ENCODE results near the gene DIO2. TPM values are rescaled to one million over a fixed set of nuclear protein-coding genes. Genes with fewer than 3 reads are reported as not detected.

Gene DIO2
- total RNA-seq, result 10 to 100 TPM in 2 of 4 donors, 1 to 10 TPM in 2; 5.5 to 32.2 (median 17.9) TPM

DNA sequence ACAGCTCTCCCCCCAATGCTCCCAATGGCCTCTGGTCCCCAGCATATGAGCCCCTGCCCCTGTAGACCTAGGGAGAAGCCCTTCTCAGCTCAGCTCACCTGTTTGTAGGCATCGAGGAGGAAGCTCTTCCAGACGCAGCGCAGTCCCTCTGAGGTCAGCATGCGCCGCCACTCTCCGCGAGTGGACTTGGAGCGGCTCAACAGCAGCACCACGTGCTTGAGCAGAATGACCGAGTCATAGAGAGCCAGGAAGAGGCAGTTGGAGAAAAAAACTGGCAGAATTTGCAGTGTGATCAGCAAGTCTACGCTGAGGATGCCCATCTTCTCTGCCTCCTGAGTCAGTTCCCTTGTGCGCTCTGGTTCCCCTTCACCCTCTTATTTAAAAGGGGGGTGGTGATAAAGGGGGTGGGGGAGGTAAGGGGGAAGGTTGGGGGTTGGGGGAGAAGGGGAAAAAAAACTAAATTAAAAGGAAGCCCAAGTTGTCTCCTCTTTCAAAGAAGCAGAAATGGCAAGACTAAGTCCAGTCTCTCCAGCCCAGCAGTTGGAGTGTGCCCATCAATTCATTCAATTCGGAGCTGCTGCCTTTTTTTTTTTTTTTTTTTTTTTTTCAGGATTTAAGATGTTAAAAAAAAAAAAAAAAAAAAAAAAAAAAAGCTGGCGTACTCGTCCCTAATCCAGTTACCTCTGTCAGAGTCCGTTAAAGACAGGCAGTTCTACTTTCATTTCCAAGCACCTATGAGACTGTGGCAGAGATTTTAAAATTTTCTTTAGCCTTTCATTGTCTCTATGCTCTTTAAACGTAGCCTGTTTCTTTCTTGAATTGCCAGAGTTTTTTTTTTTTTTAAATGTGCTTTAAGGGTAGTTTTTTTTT lies at the start of gene DIO2:
Gene DIO2, minus strand, starts transcription at position 352 of the 870 bp plus-strand sequence. Its CDS starts 32 bp downstream, at position 320.
- intact Hi-C loops (cut with DNase I; ENCODE audit: low total_unique reads) (no loop called here), in situ Hi-C loops (cut with MboI; ENCODE audit: low sequenced_read_pairs in 4 of 4) (no loop called here)
- DNase-seq, result peak; percentile 12 to 55

DNA sequence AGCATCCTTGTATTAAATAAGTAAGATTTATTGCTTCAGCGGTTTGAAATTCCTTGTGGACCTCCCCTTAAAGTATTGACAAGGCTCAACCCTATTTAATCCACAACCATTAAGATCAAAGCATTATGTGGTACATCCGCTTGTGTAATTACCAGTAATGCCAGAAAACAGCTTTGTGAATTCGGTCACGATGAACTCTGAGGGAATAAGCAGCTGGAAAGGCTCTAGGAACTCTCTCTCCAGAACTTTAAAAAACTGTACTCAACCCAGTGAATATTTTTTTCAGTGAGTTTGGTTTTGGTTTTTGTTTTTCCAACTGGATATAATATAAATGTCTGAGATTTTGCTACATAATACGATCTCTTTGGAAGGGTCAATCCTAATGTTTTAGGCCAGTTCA lies 49.3 kb upstream of the DIO2 start:
- ATAC-seq (no peak), DNase-seq (no peak)
- no peaks in the 10 kb centered on the region for H3K36me3 ChIP-seq
- in situ Hi-C loops (cut with MboI; ENCODE audit: low sequenced_read_pairs in 4 of 4), result no loop called here
- H3K27ac ChIP-seq, result peak overlapping the region in 3 of 4 donors; percentile 2 to 55 (median 4)
- intact Hi-C loops (cut with DNase I; ENCODE audit: low total_unique reads), result no loop called here
- no peak for TF ChIP-seq POLR2A (IDR thresholded peaks at IDR 0.05)
- TF ChIP-seq, protein P1, sequence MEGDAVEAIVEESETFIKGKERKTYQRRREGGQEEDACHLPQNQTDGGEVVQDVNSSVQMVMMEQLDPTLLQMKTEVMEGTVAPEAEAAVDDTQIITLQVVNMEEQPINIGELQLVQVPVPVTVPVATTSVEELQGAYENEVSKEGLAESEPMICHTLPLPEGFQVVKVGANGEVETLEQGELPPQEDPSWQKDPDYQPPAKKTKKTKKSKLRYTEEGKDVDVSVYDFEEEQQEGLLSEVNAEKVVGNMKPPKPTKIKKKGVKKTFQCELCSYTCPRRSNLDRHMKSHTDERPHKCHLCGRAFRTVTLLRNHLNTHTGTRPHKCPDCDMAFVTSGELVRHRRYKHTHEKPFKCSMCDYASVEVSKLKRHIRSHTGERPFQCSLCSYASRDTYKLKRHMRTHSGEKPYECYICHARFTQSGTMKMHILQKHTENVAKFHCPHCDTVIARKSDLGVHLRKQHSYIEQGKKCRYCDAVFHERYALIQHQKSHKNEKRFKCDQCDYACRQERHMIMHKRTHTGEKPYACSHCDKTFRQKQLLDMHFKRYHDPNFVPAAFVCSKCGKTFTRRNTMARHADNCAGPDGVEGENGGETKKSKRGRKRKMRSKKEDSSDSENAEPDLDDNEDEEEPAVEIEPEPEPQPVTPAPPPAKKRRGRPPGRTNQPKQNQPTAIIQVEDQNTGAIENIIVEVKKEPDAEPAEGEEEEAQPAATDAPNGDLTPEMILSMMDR (IDR thresholded peaks at IDR 0.05 in 4 of 5, conservative IDR thresholded peaks at IDR 0.05 in 1 of 5), result no peak
- H3K9me3 ChIP-seq, result no peaks in the 10 kb centered on the region
- H3K4me3 ChIP-seq, result no peak overlapping the region
- no peaks in the 10 kb centered on the region for H3K4me1 ChIP-seq
- no peaks in the 10 kb centered on the region for H3K27me3 ChIP-seq

More for the DNA sequence above, at the start of gene DIO2:
- peak within 1 kb of the TSS in 1 of 4 donors; percentile 41 for H3K27ac ChIP-seq
- peaks cover 0 to 2% (median 0%) of the 10 kb centered on the region in 3 donors for H3K27me3 ChIP-seq
- H3K4me1 ChIP-seq, result peaks cover 2 to 9% of the 10 kb centered on the region in 2 donors
- H3K36me3 ChIP-seq, result no peaks in the 10 kb centered on the region
- ATAC-seq, result peak; percentile 43 to 58
- H3K9me3 ChIP-seq, result no peaks in the 10 kb centered on the region
- peak in 1 of 2 donors; percentile 32 for TF ChIP-seq POLR2A (IDR thresholded peaks at IDR 0.05)
- TF ChIP-seq, protein P1 (IDR thresholded peaks at IDR 0.05 in 4 of 5, conservative IDR thresholded peaks at IDR 0.05 in 1 of 5), result no peak
- peak within 1 kb of the TSS; percentile 15 to 43 (median 31) for H3K4me3 ChIP-seq

DNA sequence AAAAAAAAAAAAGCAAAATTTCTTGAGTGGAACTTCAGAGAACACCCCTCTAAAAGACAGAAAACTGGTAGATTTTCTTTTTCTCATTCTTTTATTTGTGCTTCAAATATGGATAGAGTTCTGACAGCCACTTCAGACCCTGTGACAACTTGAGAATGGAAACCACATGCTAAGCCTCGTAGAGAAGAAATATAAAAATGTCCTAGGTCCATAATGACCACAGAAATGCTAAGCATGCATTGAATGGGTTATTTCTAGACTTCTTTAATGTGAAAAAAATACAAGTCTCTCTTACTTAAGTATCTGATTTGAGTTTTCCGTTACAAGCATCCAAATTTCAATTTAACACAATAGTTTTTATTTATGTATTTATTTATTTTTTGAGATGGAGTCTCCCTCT lies 28.3 kb upstream of the DIO2 start:
- H3K4me3 ChIP-seq, result no peak overlapping the region
- in situ Hi-C loops (cut with MboI; ENCODE audit: low sequenced_read_pairs in 4 of 4), result no loop called here
- H3K9me3 ChIP-seq, result no peaks in the 10 kb centered on the region
- H3K4me1 ChIP-seq, result no peaks in the 10 kb centered on the region
- ATAC-seq, result no peak
- DNase-seq, result no peak
- H3K36me3 ChIP-seq, result no peaks in the 10 kb centered on the region
- H3K27ac ChIP-seq, result no peak overlapping the region
- no peak for TF ChIP-seq POLR2A (IDR thresholded peaks at IDR 0.05)
- TF ChIP-seq, protein P1 (IDR thresholded peaks at IDR 0.05 in 4 of 5, conservative IDR thresholded peaks at IDR 0.05 in 1 of 5), result no peak
- intact Hi-C loops (cut with DNase I; ENCODE audit: low total_unique reads), result no loop called here
- no peaks in the 10 kb centered on the region for H3K27me3 ChIP-seq

DNA sequence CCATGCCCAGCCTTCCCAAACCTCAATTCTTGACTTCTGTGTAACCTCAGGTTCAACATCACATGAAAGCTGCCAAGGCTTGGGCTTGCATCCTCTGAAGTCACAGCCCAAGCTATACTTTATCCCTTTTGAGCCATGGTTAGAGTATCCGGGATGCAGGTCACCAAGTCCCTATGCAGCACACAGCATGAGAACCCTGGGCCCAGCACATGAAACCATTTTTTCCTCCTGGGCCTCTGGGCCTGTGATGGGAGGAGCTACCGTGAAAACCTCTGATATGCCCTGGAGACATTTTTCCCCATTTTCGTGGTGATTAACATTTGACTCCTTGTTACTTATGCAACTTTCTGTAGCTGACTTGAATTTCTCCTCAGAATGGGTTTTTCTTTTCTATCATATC lies 25.8 kb upstream of the DIO2 start:
- TF ChIP-seq, protein P1 (IDR thresholded peaks at IDR 0.05 in 4 of 5, conservative IDR thresholded peaks at IDR 0.05 in 1 of 5), result no peak
- no peak for TF ChIP-seq POLR2A (IDR thresholded peaks at IDR 0.05)
- Histone ChIP-seq H3K4me1 (no peaks in the 10 kb centered on the region), H3K4me3 (no peak overlapping the region), H3K9me3 (no peaks in the 10 kb centered on the region), H3K36me3 (no peaks in the 10 kb centered on the region), H3K27ac (no peak overlapping the region), H3K27me3 (no peaks in the 10 kb centered on the region)
- intact Hi-C loops (cut with DNase I; ENCODE audit: low total_unique reads) (no loop called here), in situ Hi-C loops (cut with MboI; ENCODE audit: low sequenced_read_pairs in 4 of 4) (no loop called here)
- ATAC-seq (no peak), DNase-seq (no peak)
